Esophagus muscularis mucosa (tissue), 4 donors: Measurements from ENCODE around the gene ACAD11. TPM values are rescaled to one million over a fixed set of nuclear protein-coding genes. Genes with fewer than 3 reads are reported as not detected.

Experiments used
- DNase-seq: peaks from one replicate; pipeline ENCODE4 v3.0.0-alpha.2; 2017; ENCODE audit errors: extremely low spot score
- H3K27ac ChIP-seq, 4 donors: fragments of 200-600 bp; sonication (generic); replicated peaks in 1 of 4; 1 replicate in 3 of 4; 2 replicates in 1 of 4; pipeline ENCODE4 v1.5.1; 2016 to 2019; ENCODE audit warnings: mild to moderate bottlenecking in 1 of 4
- H3K27me3 ChIP-seq, 4 donors: fragments of 200-600 bp; sonication (generic); one replicate each; pipeline versions ENCODE4 v1.5.1 to v1.6.0; 2016 to 2019
- H3K36me3 ChIP-seq, 4 donors: fragments of 200-600 bp; sonication (generic); one replicate each; pipeline ENCODE4 v1.5.1; 2016 to 2019
- H3K4me1 ChIP-seq, 4 donors: fragments of 200-600 bp; sonication (generic); one replicate each; pipeline ENCODE4 v1.5.1; 2016 to 2019
- H3K4me3 ChIP-seq, 4 donors: fragments of 200-600 bp; sonication (generic); 1 replicate in 2 of 4; 2 replicates in 2 of 4; pipeline ENCODE4 v1.5.1; 2016 to 2019; ENCODE audit warnings: mild to moderate bottlenecking in 4 of 4, moderate library complexity in 1 of 4
- H3K9me3 ChIP-seq, 4 donors: fragments of 200-600 bp; sonication (generic); 1 replicate in 3 of 4; 2 replicates in 1 of 4; pipeline ENCODE4 v1.5.1; 2016 to 2019
- CTCF ChIP-seq, 3 experiments: fragments of 200-600 bp in 2 of 3; fragments of 450-650 bp in 1 of 3; sonication (generic) in 2 of 3; IDR thresholded peaks; one replicate each; pipeline ENCODE4 v1.5.1; 2017 to 2019; ENCODE audit warnings: antibody characterized with exemption in 3 of 3, mild to moderate bottlenecking in 2 of 3, moderate library complexity in 1 of 3
- EP300 ChIP-seq: sonication (generic); formaldehyde crosslinking; IDR thresholded peaks from one replicate; pipeline ENCODE4 v1.6.1; 2017; ENCODE audit warnings: antibody characterized with exemption
- POLR2A ChIP-seq: fragments of 450-650 bp; IDR thresholded peaks from one replicate; pipeline ENCODE4 v1.6.1; 2017; ENCODE audit warnings: antibody characterized with exemption, moderate library complexity, mild to moderate bottlenecking, low read depth
- POLR2AphosphoS5 ChIP-seq, 2 donors: sonication (generic); formaldehyde crosslinking; IDR thresholded peaks; one replicate each; pipeline ENCODE4 v1.6.1; 2017; ENCODE audit warnings: antibody characterized with exemption in 2 of 2
- WGBS: methylation state at CpG from one replicate; pipeline ENCODE4 v1.1.5; 2018; 5-methylcytosine and 5-hydroxymethylcytosine counted together
- intact Hi-C: fragments of 100-400 bp; cut with DNase I; formaldehyde crosslinking; loops from one replicate; pipeline ENCODE4 v1.15.1; 2023
- total RNA-seq, 4 donors: library from RNA; depleted of rRNA; stranded (reverse); fragments of >200 nt; gene quantifications; one replicate each; pipeline versions ENCODE4 v1.1.0 to v1.2.1, GENCODE V29; 2016

Gene ACAD11
- total RNA-seq, 4 donors from 2014 or later = 14.1 to 26.6 (median 17.2) TPM

GRCh38 chr3:132509506-132509905 lies 150.1 kb downstream of the ACAD11 start:
- TF ChIP-seq EP300 (no peak), CTCF (IDR thresholded peaks at IDR 0.05) (no peak), POLR2A (no peak), POLR2AphosphoS5 (IDR thresholded peaks at IDR 0.05) (no peak)
- peaks cover 27 to 97% (median 72%) of the 10 kb centered on the region in 4 donors for H3K36me3 ChIP-seq
- no peaks in the 10 kb centered on the region for H3K27me3 ChIP-seq
- WGBS = 95% methylated on average over 1 of the region's 1 CpG
- H3K9me3 ChIP-seq = no peaks in the 10 kb centered on the region
- H3K4me3 ChIP-seq = no peak overlapping the region
- no peaks in the 10 kb centered on the region for H3K4me1 ChIP-seq
- no peak overlapping the region for H3K27ac ChIP-seq
- intact Hi-C loops = no loop called here
- DNase-seq = no peak

- H3K27ac ChIP-seq = no peak overlapping the region
- no peaks in the 10 kb centered on the region for H3K9me3 ChIP-seq
- H3K4me3 ChIP-seq = no peak overlapping the region
- no peaks in the 10 kb centered on the region for H3K4me1 ChIP-seq
- H3K36me3 ChIP-seq = peaks cover 27 to 97% (median 68%) of the 10 kb centered on the region in 4 donors
- no peak for TF ChIP-seq CTCF (IDR thresholded peaks at IDR 0.05)
- TF ChIP-seq EP300 = no peak
- TF ChIP-seq POLR2A = no peak
- TF ChIP-seq POLR2AphosphoS5 (IDR thresholded peaks at IDR 0.05) = no peak
- no peaks in the 10 kb centered on the region for H3K27me3 ChIP-seq
- intact Hi-C loops = no loop called here
- 100% methylated on average over 1 of the region's 1 CpG for WGBS
- DNase-seq = no peak
Observed at GRCh38 chr3:132509096-132509495, 150.5 kb downstream of the ACAD11 start.

Other genes starting within 250 kb of the ACAD11 start
- gene DNAJC13, start 242.3 kb downstream of the ACAD11 start, total RNA-seq = 10 to 100 TPM; 43.1 to 52.4 (median 48.8) TPM
- gene ACKR4, start 62.5 kb downstream of the ACAD11 start, total RNA-seq = 1 to 10 TPM in 1 of 4 donors, under 1 TPM in 3; 0.42 to 2.2 (median 0.84) TPM
- 10 to 100 TPM; 23.7 to 42.2 (median 31.7) TPM for gene UBA5, start 520 bp upstream of the ACAD11 start, total RNA-seq
- 10 to 100 TPM; 22.7 to 31.1 (median 26.4) TPM for gene NPHP3, start 62.6 kb upstream of the ACAD11 start, total RNA-seq